Measurements from ENCODE around the gene LSMEM2. TPM values are rescaled to one million over a fixed set of nuclear protein-coding genes. Genes with fewer than 3 reads are reported as not detected.

LSMEM2 gene
- total and polyA plus RNA-seq, 8 donors: 0.15 to 0.61 (median 0.41) TPM; not detected in 1

DNA sequence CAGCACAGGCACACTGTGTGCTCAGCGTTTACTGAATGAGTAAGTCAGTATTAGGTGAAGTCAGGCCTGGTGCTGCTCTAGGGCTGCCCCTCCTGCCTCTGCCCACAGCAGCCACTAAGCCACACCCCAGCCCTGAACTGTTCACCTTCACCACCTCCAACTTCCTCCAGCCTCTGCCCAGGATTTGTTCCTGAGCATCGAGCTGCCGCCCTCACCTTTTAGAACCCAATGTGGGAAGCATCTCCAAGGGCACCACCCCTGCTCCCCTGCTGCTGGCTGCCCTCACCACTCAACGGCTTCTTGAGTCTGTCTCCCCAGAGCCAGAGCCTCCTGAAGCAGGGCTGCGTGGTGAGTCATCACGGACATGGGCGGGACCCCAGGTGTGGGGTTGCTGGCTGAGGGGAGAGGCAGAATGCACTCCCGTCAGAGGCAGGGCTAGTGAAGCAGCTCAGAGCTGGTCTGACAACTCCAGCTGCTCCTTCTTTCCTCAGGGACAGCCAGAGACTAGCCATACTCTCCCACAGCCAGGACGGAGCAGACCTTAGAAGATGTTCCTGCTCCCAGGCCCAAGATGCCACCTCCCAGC, 37.9 kb downstream of the LSMEM2 start:
- Histone ChIP-seq H3K4me3 (peak overlapping the region in 1 of 2 donors; percentile 91), H3K27ac (peak overlapping the region; percentile 71 to 83), H3K36me3 (peaks cover 0 to 38% of the 10 kb centered on the region in 2 donors), H3K27me3 (no peaks in the 10 kb centered on the region), H3K4me1 (peaks cover 37 to 75% of the 10 kb centered on the region in 2 donors), H3K9me3 (no peaks in the 10 kb centered on the region)
- DNase-seq (peak in 3 of 4 donors; percentile 35 to 95 (median 93)), ATAC-seq (peak; percentile 76)
- TF ChIP-seq, protein P1, sequence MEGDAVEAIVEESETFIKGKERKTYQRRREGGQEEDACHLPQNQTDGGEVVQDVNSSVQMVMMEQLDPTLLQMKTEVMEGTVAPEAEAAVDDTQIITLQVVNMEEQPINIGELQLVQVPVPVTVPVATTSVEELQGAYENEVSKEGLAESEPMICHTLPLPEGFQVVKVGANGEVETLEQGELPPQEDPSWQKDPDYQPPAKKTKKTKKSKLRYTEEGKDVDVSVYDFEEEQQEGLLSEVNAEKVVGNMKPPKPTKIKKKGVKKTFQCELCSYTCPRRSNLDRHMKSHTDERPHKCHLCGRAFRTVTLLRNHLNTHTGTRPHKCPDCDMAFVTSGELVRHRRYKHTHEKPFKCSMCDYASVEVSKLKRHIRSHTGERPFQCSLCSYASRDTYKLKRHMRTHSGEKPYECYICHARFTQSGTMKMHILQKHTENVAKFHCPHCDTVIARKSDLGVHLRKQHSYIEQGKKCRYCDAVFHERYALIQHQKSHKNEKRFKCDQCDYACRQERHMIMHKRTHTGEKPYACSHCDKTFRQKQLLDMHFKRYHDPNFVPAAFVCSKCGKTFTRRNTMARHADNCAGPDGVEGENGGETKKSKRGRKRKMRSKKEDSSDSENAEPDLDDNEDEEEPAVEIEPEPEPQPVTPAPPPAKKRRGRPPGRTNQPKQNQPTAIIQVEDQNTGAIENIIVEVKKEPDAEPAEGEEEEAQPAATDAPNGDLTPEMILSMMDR (IDR thresholded peaks at IDR 0.05): no peak
- intact Hi-C loops (cut with DNase I): no loop called here

DNA sequence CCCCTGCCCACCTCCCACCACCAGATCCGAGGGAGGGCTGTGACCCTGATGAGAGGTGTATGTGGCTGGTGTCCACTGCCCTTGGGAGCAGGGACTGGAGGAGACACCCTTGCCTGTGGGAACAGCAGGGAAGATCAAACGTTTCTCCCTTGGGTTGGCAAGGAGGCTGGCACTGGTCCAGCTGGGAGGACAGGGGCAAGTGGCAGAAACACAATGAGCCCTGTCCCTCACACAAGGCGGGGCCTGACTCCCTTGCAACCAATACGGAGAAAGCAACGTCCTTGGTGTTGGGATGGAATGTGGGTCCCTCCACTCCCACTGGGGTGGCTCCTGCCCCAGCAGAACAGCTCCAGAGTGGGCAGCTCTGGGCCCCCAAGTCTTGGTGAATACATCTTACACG, 38.4 kb downstream of the LSMEM2 start:
- Histone ChIP-seq H3K36me3 (peaks cover 0 to 38% of the 10 kb centered on the region in 2 donors), H3K9me3 (no peaks in the 10 kb centered on the region), H3K27me3 (no peaks in the 10 kb centered on the region), H3K4me3 (peak overlapping the region in 1 of 2 donors; percentile 91), H3K4me1 (peaks cover 42 to 81% of the 10 kb centered on the region in 2 donors), H3K27ac (peak overlapping the region; percentile 71 to 83)
- intact Hi-C loops (cut with DNase I): no loop called here
- TF ChIP-seq, protein P1 (IDR thresholded peaks at IDR 0.05): no peak
- ATAC-seq (no peak), DNase-seq (no peak)

GRCh38 chr3:50318163-50318562, 39.3 kb downstream of the LSMEM2 start:
- intact Hi-C loops (cut with DNase I): no loop called here
- H3K27ac ChIP-seq: peak overlapping the region; percentile 71 to 83
- no peaks in the 10 kb centered on the region for H3K9me3 ChIP-seq
- no peaks in the 10 kb centered on the region for H3K27me3 ChIP-seq
- H3K36me3 ChIP-seq: peaks cover 0 to 38% of the 10 kb centered on the region in 2 donors
- peak overlapping the region in 1 of 2 donors; percentile 91 for H3K4me3 ChIP-seq
- DNase-seq (no peak), ATAC-seq (no peak)
- H3K4me1 ChIP-seq: peaks cover 45 to 89% of the 10 kb centered on the region in 2 donors
- TF ChIP-seq, protein P1 (IDR thresholded peaks at IDR 0.05): no peak

- intact Hi-C loops (cut with DNase I): no loop called here
- Histone ChIP-seq H3K4me1 (peaks cover 45 to 89% of the 10 kb centered on the region in 2 donors), H3K27me3 (no peaks in the 10 kb centered on the region), H3K27ac (peak overlapping the region; percentile 71 to 83), H3K9me3 (no peaks in the 10 kb centered on the region), H3K4me3 (peak overlapping the region in 1 of 2 donors; percentile 91), H3K36me3 (peaks cover 0 to 38% of the 10 kb centered on the region in 2 donors)
- DNase-seq (no peak), ATAC-seq (no peak)
- TF ChIP-seq, protein P1 (IDR thresholded peaks at IDR 0.05): no peak
Measured at GRCh38 chr3:50318615-50319014, 39.7 kb downstream of the LSMEM2 start.

GRCh38 chr3:50319181-50319893, 40.5 kb downstream of the LSMEM2 start:
- ATAC-seq: no peak
- no peaks in the 10 kb centered on the region for H3K27me3 ChIP-seq
- intact Hi-C loops (cut with DNase I): no loop called here
- H3K4me1 ChIP-seq: peaks cover 45 to 89% of the 10 kb centered on the region in 2 donors
- no peak for DNase-seq
- no peaks in the 10 kb centered on the region for H3K9me3 ChIP-seq
- H3K4me3 ChIP-seq: peak overlapping the region in 1 of 2 donors; percentile 91
- peak overlapping the region in 1 of 2 donors; percentile 71 for H3K27ac ChIP-seq
- TF ChIP-seq, protein P1 (IDR thresholded peaks at IDR 0.05): no peak
- H3K36me3 ChIP-seq: peaks cover 0 to 38% of the 10 kb centered on the region in 2 donors
